Suppressor macrophage (primary cell): Measurements from ENCODE around the gene CHST11.

Experiments
- DNase-seq, 4 experiments: peaks; one replicate each; pipeline ENCODE4 v3.0.0-alpha.2; 2020 to 2022

CHST11 gene

DNA sequence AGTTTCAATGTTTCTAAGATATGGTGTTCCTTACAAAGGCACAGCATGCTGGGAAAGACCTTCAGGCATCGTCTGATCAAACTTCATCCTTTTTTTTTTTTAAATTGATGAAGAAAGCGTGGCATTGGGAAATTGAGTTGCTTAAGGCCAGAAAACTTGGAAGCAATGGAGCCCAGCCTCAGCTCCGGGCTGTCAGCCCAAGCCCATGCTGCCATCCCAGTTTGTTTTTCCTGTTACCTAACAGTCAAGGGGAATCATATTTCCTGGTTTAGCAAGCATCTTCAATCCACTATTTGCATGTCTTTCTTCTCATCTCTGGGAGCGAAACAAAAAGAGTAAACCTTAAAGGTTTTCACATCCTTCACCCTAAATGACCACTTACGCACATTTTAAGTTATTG is 200.2 kb downstream of the CHST11 start:
- DNase-seq: no peak

DNA sequence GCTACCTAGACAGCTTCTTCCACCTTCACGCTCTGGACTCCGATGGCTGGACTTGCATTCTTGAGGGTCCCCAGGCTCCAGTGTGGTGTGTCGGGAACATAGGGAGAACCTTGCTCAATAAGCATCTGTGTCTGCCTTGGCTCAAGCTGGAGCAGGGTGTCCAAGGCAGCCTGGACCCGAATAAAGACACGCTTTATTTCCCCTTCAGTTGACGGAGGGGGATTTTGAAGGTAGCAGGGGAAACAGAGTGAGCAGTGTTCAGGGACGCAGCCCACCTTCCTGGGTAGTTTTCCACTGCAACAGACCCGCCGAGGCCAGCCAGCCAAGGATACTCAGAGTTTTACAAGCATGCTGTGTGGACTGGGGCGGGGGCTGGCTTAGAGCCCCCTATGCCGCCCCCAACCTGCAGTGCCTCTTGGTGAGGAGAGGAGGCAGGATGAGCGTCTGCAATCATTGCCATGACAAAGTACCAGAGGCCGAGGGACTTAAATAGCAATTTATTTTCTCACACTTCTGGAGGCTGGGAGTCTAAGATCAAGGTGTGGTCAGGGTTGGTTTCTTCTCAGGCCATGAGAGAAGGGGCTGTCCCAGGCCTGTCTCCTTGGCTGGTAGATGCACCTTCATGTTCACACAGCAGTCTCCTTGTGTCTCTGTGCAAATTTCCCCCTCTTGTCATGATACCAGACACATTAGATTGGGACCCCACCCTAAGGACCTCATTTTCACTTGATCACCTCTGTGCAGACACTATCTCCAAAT is 201.2 kb downstream of the CHST11 start:
- no peak for DNase-seq

DNA sequence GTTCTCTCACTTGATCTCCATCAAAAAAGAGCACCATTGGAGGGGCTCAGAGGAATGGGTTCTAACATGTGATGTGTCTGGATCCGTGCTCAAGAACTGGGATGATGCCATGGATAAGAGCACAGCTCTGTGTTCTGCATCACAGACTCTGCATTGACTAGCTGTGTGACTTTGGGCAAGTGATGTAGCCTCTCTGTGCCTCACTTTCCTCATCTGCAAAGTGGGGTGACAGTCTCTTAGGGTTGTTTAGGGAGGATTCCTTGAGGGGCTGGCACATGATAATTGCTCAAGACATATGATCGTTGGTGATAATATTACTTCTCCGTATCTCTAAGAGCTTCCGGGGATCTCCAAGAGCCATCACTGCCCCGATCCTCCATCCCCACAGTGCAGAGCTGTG is 202.3 kb downstream of the CHST11 start:
- DNase-seq: no peak

DNA sequence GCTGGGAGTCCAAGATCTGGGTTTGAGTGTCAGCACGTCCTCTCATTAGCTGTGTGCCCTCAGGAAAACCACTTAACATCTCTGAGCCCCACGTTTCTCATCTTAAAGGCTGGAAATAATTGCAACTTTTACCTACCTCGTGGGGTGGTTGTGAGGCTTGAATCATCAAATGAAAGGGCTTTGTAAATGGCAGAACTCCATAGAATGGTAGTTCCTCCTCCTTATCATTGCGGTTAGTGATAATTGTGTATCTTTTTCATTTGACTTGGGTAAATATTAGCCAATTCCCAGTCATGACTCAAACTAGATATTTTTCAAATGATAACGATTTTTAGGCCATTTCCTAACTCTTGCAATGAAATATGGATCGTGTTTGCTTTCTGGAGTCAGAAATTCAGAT is 205.5 kb downstream of the CHST11 start:
- DNase-seq: no peak

DNA sequence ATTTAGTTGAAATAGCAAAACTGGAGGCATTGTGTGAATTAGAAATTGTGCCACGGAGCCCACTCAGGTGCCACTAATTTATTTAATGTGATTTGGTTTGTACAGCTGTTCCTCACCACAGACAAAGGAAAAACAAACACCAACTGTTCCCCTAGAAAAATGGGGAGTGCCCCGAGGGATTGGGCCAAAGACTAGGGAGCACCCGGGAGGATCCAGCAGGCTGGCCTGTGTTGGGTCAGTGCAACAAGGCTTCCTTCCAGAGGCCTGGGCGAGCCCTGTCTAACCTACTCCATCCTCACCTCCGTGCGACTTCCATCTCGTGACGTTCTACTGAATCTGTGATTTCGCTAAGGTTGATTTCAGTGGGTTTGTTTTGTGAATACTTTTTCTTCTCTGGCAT is 206.2 kb downstream of the CHST11 start:
- DNase-seq: no peak

DNA sequence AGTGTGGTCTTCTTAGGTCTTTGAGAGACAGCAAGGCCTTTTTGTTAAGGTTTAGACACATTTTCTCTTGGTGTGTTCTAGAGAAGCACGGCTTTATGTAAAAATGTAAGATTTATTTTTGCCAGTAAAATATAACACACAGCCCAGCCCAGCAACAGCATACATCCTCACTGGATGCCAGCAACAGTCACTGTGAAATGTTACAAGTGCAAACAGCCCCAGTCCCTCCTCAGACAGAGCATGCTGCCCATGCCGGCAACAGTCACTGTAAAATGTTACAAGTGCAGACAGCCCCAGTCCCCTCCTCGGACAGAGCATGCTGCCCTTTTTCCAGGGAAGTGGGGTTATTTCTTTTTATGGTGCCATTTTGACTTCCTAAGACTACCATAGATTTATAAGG is 207.6 kb downstream of the CHST11 start:
- DNase-seq: no peak

DNA sequence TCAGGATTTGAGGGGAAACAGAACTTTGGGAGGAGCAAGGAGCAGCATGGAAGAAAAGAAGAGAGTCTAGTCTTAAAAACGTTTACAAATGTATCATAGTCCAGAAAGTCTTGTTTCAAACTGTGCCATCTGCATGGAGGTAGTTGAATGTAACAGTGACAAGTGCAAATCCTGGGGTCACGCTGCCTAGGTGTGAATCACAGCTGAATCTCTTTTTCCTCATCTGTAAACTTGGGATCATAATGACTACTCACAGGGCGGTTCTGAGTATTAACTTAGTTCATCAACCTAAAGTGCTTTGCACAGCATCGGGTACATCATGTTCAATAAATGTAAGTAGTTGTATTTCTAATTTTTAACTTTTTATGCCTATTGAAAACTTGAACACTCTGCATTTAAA is 208.5 kb downstream of the CHST11 start:
- DNase-seq: no peak

DNA sequence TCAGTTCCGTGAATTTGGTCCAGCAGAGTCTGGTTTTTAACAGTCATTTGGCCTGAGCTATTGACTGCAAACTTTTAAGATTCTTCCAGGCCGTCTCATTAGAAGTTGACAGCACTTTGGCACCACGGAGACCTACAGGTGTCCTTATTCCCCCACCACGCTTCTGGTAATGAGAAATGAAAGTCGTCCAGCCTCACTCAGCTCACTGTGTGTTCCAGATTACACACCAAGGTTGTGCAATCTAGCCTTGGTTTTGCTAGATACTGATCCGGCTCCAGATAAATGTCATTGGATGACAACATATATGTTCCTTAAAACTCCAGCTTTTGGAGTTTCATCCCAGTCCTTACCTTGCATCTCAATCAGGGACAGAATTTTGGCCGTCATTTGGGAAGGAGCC is 210.4 kb downstream of the CHST11 start:
- DNase-seq: peak in 3 of 4 experiments; percentile 53 to 74 (median 66)

DNA sequence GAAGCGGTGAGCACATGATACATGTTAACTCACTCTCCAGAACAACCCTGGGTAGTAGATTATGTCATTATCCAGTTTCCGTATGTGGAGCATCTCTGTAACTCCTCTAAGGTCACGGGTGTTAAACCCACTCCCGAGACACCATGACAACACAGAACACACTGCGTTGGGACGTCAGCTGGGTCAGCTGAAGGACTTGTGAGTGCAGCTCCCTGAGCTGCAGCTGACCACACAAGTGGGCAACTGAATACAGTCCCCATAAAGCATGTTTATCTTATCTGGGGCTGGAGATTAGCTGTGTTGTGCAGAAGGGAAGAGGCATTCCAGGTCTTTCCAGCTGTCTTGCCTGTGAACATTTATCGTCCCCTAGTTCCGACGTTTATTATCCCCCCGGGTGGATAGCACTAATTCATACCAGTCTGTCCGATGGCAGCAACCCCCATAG is 211.5 kb downstream of the CHST11 start:
- DNase-seq: peak; percentile 71 to 86 (median 80)

DNA sequence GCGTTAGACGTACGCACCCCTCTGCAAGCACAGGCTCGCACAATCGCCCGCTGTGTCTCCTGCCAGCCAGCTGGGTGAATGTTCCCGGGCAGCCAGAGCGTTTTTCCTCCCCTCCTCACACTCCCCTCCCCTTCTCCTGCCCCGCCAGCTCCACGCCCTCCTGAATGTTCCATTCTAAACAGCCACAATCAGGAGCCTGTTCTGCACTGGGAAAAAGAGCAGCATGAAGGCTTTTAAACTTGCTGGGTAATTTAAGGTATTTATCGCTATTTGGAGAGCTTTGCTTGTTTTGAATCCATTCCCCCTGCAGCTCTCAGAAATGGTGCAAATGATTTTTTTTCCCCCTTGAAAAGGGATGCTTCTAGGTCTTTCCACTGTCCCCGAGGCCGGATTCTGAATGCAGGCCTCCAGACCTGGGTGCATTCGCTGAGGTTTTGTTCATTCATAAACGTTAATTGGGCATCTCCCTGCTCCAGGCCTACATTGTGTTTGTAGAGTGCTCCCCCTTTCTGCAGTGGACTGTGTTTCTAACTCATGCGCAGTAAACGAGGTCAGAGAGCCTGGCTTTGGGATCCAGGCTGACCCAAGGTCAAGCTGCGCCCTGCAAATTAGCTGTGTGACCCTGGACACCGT is 212.5 kb downstream of the CHST11 start:
- DNase-seq: peak in 1 of 4 experiments; percentile 49

DNA sequence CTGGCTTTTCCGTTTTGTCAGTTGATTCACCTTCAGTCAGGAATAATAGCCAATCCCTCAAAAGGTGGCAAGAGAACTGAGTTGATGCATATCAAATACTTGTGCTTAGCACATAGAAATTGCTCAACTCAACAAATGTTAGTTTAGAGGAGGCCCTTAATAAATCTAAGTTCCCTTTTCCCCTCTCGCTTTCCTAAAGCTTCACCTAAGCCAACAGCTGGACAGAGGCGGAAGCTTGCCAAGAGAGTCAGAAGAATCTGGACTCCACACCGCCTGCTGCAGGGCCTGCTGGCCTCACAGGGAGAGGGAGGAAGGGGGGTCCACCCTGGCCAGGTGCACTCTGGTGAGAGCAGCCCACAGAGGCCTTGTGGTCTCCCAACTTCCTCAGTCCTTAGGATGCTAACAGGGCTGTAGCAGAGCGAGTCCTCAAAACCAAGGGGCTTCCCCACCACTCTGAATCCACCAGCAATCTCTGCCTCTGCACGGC is 213.1 kb downstream of the CHST11 start:
- peak; percentile 73 to 88 (median 84) for DNase-seq

DNA sequence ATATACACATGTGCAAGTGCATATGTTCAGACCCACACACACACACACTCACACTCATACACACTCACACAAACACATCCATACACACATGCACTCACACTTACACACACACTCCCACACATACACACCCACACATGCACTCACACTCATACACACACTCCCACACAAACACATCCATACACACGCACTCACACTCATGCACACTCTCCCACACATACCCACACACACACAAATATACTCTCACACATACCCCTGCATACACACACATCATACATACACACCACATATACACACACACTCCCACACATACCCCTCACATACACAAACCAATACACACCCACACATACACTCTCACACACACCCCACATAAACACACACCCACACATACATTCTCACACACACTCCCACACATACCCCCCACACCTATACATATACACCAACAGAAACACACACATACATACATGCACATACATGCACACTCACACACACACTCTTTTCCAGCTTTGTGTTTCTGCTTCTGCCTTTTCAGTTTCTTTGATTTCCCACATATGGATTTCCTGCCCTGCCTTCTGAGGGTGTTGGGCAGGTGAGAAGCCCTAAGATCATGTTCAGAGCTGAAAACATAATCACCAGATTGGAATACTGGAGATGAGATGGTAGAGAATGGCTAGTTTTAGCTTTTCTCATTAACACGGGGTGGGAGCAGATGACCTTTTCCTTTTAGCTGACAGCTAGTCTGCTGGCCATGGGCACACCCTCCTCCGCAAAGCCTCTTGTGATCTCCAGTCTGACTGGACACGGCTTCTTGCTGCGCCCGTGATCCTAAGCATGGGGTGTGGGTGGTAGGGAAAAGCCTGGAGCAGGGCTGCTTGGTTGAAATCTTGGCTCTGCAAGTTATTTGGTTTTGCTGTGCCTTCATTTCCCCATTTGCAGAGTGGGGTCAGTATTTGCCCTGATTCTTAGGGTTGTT is 214.0 kb downstream of the CHST11 start:
- DNase-seq: peak; percentile 88 to 97 (median 95)

DNA sequence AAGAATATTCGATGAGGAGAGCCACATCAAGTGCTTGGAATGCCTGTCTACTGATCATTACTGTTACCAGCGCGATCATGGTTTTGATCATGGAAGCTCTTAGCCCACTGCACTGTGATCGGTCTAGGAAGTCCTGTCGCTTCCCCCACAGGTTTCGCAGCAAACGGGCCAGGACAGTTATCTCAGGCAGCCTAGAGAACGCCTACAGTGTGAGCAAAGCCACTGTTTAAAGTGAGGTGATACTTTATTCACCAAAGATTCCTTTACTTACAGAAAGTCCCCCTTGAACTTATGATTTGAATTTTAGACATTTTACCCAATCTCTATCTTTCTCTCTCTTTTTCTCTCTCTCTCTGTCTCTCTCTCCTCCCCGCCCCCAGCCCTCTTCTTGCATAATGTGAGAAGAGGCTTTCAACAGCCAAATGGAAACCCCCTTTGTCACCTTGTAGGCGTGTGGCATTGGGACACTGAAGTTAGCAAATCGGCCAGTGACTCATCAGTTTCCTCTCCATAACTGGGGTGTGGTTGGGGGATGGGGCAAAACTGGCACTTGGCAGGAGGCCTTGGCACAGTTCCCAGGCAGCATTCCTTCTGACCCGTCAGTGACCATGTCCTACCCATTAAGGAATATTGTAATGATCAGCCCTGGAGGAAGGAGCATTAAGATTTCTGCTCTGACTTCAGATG is 214.8 kb downstream of the CHST11 start:
- DNase-seq: peak; percentile 95 to 98 (median 96)

DNA sequence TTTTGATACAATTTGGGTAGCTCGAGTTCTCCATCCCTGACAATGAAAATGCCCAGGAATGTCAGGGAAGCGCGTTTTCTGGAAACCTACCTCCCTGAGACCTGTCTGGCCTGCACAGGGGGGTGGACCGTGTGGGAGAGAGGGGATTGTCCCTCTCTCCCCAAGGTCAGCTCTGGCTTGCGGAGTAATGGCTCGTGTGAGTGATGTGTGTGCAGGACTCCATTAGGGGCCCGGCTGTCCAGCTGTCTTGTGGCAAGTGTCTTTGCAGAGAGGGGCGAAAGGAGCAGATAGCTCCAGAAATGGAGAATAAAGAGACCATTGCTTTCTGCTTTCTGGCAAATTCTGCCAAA is 215.3 kb downstream of the CHST11 start:
- no peak for DNase-seq

DNA sequence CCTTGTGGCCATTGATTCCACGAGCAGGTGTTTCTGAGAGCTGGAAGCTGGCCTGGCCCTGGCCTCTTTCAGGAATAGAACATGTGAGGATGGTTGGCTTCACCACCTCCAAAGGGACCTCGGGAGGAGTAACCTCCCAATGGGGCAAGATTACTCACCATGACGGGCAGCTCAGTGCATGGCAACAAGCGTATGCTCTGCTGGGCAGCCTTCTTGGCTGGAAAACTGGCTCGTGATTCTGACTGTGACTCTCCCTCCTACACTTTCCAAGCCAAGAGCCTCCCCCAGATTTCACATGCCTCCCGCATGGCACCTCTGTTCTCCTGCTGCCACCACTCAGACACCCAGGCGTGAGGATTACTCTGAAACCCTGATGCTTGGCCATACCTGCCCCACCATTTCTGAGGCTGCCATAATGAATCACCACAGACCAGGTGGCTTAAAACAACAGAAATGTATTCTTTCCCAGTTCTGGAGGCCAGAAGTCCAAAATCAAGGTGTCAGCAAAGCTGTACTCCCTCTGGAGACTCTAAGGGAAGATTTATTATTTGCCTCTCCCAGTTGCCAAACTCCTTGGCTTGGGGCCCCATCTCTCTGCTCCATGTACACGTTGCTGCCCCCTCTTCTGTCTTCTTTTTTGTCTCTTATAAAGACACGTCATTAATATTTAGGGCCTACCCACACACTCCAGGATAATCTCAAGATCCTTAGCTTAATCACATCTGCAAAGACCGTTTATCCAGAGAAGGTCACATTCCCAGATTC is 215.9 kb downstream of the CHST11 start:
- DNase-seq: peak; percentile 89 to 97 (median 93)

DNA sequence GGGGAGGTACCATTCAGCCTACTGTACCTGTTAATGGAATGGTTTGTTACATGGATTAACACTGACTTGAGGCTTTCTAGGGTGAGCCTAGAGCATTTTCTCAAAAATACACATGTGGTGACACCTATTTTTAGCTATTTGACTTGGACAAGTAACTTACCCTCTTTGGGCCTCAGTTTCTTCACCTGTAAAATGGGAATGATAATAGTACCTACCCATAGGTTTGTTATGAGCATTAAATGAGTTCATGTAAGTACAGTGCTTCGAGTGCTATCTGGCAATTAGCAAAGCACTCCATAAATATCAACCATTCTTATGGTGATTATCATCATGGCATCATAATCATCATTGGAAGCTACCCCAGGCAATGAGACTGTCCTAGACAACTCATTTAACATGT is 216.5 kb downstream of the CHST11 start:
- DNase-seq: no peak

DNA sequence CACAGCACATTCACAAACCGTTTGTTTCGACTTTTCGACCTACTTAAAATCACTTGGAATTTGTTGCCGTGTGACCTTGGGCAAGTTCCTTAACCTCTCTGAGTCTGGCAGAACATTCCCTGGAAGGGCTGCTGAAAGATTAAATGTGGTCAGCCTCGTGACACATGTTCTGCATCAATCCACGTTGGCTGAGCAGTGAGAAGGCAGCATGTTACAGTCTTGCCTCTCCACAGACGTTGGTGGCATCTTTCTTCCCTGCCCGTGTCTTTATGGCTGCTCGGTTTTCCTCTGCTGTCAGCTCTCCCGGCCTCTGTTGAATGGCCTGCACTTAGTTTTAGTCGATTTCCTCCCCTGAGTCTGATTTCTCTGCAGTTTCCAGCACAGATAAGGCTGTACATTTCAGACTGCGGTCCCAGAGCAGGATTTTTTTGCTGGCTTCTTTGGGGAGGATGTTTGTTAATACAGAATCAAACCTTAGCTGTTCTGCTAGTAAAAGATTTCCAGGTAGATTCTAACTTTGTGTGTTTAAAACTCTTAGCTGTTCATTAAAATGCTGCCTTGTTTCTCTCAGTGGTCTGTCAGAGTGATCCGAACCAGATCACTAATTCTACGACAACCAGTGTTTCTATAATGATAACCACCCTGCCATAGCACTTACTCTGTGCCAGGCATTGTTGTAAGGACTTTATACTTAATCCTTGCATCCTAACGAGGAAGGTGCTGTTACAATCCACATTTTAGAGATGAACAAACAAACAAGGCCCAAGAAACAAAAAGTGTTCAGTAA is 217.1 kb downstream of the CHST11 start:
- DNase-seq: peak in 3 of 4 experiments; percentile 42 to 46 (median 46)

DNA sequence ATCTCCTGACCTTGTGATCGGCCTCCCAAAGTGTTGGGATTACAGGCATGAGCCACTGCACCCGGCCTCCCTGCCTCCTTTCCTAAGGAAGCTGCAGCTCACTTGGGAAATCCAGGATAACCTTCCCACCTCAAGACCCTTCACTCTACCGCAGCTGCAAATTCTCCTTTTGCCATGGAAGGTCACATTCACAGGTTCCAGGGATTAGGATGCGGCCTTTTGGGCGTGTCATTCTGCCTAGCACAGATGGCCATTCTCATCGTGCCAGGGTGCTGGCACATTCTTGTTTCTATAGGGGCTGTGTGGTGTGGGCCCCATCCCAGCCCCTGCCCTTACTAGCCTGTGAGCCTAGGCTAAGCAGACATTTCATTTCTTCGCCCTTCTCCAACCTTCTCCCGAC is 219.9 kb downstream of the CHST11 start:
- no peak for DNase-seq

DNA sequence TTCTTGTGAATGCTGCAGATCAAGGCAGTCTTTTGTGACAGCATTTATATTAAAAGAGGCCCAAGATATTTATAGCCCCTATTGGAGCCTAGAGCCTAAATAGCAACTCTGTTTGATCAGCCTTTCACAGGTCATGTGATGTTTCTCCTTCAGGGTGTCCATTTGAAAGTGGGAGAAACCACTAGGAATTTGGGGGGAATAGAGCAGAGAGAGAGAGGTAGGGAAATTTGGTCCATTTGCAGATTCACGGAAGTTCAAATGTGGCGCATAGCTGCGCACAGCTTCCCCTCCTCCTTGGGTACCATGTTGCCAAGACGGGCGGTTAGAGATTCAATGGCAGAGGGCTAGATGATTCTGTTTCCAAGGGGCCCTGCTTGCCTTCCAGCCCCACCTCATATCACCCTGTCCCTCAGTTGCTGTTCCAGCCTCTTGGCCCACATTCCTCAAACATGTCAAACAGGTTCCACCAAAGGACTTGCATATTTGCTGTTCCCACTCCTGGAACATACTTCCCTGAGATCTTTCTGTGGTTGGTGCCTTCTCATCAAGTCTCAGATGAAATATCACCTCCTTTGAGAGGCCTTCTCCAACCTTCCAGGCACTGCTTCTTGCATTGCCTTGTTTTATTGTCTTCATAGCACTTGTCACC is 220.8 kb downstream of the CHST11 start:
- no peak for DNase-seq

DNA sequence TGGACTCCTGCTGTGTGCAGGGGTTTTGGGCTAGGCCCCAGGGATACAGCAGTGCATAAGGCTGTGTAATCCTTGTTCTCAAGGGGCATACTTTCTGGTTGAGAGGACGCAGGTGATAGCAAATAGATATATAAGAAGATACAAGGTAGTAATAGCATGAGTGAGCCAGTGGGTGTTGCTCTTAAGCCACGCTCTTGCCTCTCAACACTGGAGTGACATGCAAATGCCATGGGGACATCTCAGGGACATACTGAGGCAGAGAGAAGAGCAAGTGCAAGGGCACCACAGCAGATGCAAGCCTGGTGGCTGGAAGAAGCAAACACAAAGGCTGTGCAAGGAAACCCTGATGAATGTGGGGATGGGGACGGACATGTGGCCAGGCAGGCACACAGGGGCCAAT is 223.3 kb downstream of the CHST11 start:
- no peak for DNase-seq
